ENCODE results near the gene NANOS3.
A peak's percentile ranks its signal among the peaks of the same experiment; 100 is the strongest.

NANOS3 gene

GRCh38 chr19:13885826-13886365 is 9.0 kb downstream of the NANOS3 start:
- DNase-seq: no peak

GRCh38 chr19:13887018-13887436 is 10.1 kb downstream of the NANOS3 start:
- no peak for DNase-seq

- DNase-seq: no peak
Observed at GRCh38 chr19:13887517-13887916, 10.6 kb downstream of the NANOS3 start.

GRCh38 chr19:13888281-13888680 is 11.3 kb downstream of the NANOS3 start:
- DNase-seq: no peak

GRCh38 chr19:13890136-13890535 is 13.2 kb downstream of the NANOS3 start:
- no peak for DNase-seq

- no peak for DNase-seq
Observed at GRCh38 chr19:13892870-13893269, 15.9 kb downstream of the NANOS3 start.

GRCh38 chr19:13894552-13894951 is 17.6 kb downstream of the NANOS3 start:
- DNase-seq: no peak

- no peak for DNase-seq
Observed at GRCh38 chr19:13896227-13896626, 19.3 kb downstream of the NANOS3 start.

- DNase-seq: no peak
Observed at GRCh38 chr19:13899393-13899792, 22.5 kb downstream of the NANOS3 start.

GRCh38 chr19:13899912-13900584 is 23.1 kb downstream of the NANOS3 start:
- no peak for DNase-seq

- DNase-seq: no peak
Observed at GRCh38 chr19:13902993-13903555, 26.1 kb downstream of the NANOS3 start.

- peak; percentile 81 for DNase-seq
Observed at GRCh38 chr19:13905634-13906520, 28.9 kb downstream of the NANOS3 start, which contains the start of the genes BRME1 and CC2D1A. Gene BRME1, minus strand, starts transcription at chr19:13906117. Its CDS starts 1,225 bp downstream, at chr19:13904892. Gene CC2D1A, plus strand, starts transcription at chr19:13906201. Its CDS starts 241 bp downstream, at chr19:13906442.

GRCh38 chr19:13906521-13906904 is 29.6 kb downstream of the NANOS3 start:
- DNase-seq: no peak

GRCh38 chr19:13906910-13907309 is 30.0 kb downstream of the NANOS3 start:
- DNase-seq: no peak

GRCh38 chr19:13908674-13909073 is 31.7 kb downstream of the NANOS3 start:
- no peak for DNase-seq

GRCh38 chr19:13909430-13909829 is 32.5 kb downstream of the NANOS3 start:
- DNase-seq: no peak

- DNase-seq: no peak
Observed at GRCh38 chr19:13913352-13913751, 36.4 kb downstream of the NANOS3 start.

GRCh38 chr19:13914777-13915176 is 37.8 kb downstream of the NANOS3 start:
- no peak for DNase-seq

GRCh38 chr19:13917888-13918406 is 41.0 kb downstream of the NANOS3 start:
- no peak for DNase-seq

- DNase-seq: no peak
Observed at GRCh38 chr19:13918726-13919411, 41.9 kb downstream of the NANOS3 start.

GRCh38 chr19:13920524-13920923 is 43.6 kb downstream of the NANOS3 start:
- DNase-seq: no peak
